ENCODE measurements around the gene HSCB. TPM values are rescaled to one million over a fixed set of nuclear protein-coding genes. Genes with fewer than 3 reads are reported as not detected.
"Not testable (repeated sequence)": the region's sequence is repeated elsewhere in the genome, so short reads cannot be mapped to it uniquely, and the experiment has no call there.

HSCB gene
- total RNA-seq, 1 experiment from 2014 or later, result 19.2 TPM

DNA sequence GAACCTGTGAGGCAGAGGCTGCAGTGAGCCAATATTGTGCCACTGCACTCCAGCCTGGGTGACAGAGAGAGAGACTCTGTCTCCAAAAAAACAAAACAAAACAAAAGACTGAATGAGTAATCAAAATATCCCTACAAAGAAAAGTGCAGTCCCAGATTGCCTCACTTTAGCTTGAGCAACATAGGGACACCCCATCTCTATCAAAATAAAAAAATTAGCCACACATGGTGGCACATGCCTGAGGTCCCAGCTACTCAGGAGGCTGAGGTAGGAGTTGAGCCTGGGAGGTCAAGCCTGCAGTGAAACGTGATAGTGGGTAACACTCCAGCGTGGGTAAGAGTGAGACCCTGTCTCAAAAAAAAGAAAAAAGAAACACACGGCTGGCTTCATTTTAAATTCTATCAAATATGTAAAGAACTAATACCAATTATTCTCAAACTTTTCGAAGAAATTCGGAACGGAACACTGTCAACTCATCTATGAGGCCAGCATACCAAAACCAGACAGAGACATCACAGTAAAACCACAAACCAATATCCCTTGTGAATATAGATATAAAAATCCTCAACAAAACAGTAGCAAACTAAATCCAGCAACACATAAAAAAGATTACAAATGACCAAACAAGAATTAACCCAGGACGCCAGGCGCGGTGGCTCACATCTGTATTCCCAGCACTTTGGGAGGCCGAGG lies 13.1 kb upstream of the HSCB start (continued):
- TF ChIP-seq ZNF121 (CRISPR knock-in tag; IDR thresholded peaks at IDR 0.05), result no peak

GRCh38 chr22:28730179-28730578 lies 11.7 kb upstream of the HSCB start:
- Mint-ChIP-seq H3K4me1 (peaks cover 28% of the 10 kb centered on the region), H3K27me3 (ENCODE audit: low read depth) (no peaks in the 10 kb centered on the region), H3K9me3 (no peaks in the 10 kb centered on the region), H3K36me3 (peaks cover 72% of the 10 kb centered on the region), H3K27ac (peak overlapping the region; percentile 89; the same call in 1 of the 2 replicates), H3K4me3 (no peak overlapping the region)
- no peak for ATAC-seq
- TF ChIP-seq, protein P1, sequence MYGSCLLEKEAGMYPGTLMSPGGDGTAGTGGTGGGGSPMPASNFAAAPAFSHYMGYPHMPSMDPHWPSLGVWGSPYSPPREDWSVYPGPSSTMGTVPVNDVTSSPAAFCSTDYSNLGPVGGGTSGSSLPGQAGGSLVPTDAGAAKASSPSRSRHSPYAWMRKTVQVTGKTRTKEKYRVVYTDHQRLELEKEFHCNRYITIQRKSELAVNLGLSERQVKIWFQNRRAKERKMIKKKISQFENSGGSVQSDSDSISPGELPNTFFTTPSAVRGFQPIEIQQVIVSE (CRISPR knock-in tag; IDR thresholded peaks at IDR 0.05; ENCODE audit: borderline replicate concordance), result no peak
- no peak for DNase-seq (ENCODE audit: low spot score)
- POLR2A ChIA-PET, result no interaction called here
- CTCF ChIA-PET, result no interaction called here

DNA sequence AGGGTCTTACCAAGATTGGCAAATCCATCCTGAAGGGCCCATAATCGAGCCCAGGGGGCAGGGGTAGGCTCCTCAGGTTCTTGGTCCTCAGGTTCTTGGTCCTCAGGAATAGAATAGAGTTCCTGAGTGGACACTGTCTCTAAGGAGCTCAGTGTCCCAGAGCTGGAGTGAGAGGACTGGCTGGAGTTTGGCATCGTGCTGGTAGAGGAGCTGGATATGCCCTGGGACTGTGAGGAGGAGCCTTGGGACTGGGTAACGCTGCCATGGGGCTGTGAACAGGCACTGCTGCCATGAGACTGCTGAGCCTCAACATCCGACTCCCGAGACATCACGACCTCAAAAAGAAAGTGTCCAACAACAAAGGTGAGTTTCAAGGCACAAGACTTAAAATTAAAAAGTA lies 7.4 kb upstream of the HSCB start:
- Mint-ChIP-seq H3K4me1 (peaks cover 64% of the 10 kb centered on the region), H3K27me3 (ENCODE audit: low read depth) (no peaks in the 10 kb centered on the region), H3K4me3 (no peak overlapping the region), H3K9me3 (no peaks in the 10 kb centered on the region), H3K27ac (peak overlapping the region; percentile 89), H3K36me3 (peaks cover 40% of the 10 kb centered on the region)
- ATAC-seq, result no peak
- DNase-seq (ENCODE audit: low spot score), result no peak
- POLR2A ChIA-PET, result interaction anchor here (0.7 kb wide), 1 partner anchor 600 kb away, joined by 4 read pairs; no protein-coding TSS in a partner anchor
- CTCF ChIA-PET, result no interaction called here
- TF ChIP-seq ZNF671 (CRISPR knock-in tag; IDR thresholded peaks at IDR 0.05) (no peak), MAX (CRISPR knock-in tag; IDR thresholded peaks at IDR 0.05) (no peak), ZNF423 (CRISPR knock-in tag; IDR thresholded peaks at IDR 0.05) (no peak), OVOL2 (CRISPR knock-in tag; IDR thresholded peaks at IDR 0.05; ENCODE audit: borderline replicate concordance) (no peak), ATF6 (CRISPR knock-in tag; IDR thresholded peaks at IDR 0.05) (no peak)
- TF ChIP-seq, protein P2, sequence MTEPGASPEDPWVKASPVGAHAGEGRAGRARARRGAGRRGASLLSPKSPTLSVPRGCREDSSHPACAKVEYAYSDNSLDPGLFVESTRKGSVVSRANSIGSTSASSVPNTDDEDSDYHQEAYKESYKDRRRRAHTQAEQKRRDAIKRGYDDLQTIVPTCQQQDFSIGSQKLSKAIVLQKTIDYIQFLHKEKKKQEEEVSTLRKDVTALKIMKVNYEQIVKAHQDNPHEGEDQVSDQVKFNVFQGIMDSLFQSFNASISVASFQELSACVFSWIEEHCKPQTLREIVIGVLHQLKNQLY (CRISPR knock-in tag; IDR thresholded peaks at IDR 0.05), result no peak

- Mint-ChIP-seq H3K4me1 (peaks cover 73% of the 10 kb centered on the region), H3K36me3 (peaks cover 29% of the 10 kb centered on the region), H3K27me3 (ENCODE audit: low read depth) (no peaks in the 10 kb centered on the region), H3K27ac (peak overlapping the region; percentile 82), H3K4me3 (peak overlapping the region; percentile 37), H3K9me3 (no peaks in the 10 kb centered on the region)
- TF ChIP-seq ZNF121 (CRISPR knock-in tag; IDR thresholded peaks at IDR 0.05) (peak; percentile 95), ZNF396 (CRISPR knock-in tag; IDR thresholded peaks at IDR 0.05; ENCODE audit: borderline replicate concordance) (no peak), ELF4 (CRISPR knock-in tag; IDR thresholded peaks at IDR 0.05; ENCODE audit: low read depth) (no peak)
- POLR2A ChIA-PET, result no interaction called here
- no peak for DNase-seq (ENCODE audit: low spot score)
- CTCF ChIA-PET, result no interaction called here
- peak; percentile 87 for ATAC-seq
Observed at GRCh38 chr22:28736301-28737155, 5.3 kb upstream of the HSCB start.

DNA sequence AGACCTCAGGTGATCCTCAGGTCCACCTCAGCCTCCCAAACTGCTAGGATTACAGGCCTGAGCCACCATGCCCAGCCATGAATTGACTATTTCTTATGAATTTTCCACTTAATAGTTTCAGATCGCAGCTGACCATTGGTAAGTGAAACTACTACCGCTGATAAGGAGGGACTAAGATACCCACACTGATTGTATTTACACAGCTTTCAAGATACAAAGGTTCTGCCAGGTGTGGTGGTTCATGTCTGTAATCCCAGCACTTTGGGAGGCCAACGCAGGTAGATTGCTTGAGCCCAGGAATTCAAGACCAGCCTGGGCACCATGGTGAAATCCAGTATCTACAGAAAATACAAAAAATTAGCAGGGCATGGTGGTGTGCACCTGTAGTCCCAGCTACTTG lies 4.1 kb upstream of the HSCB start:
- POLR2A ChIA-PET, result no interaction called here
- H3K4me3 Mint-ChIP-seq, result no peak overlapping the region
- CTCF ChIA-PET, result no interaction called here

DNA sequence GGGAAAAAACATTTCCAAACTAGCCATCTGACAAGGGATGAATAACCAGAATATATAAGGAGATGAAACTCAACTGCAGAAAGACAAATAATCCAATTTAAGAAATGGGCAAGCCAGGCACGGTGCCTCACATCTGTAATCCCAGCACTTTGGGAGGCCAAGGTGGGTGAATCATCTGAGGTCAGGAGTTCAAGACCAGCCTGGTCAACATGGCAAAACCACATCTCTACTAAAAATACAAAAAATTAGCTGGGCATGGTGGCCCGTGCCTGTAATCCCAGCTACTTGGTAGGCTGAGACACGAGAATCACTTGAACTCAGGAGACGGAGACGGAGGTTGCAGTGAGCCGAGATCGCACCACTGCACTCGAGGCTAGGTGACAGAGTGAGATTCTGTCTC lies 3.0 kb upstream of the HSCB start:
- DNase-seq (ENCODE audit: low spot score); H3K9me3 Mint-ChIP-seq; POLR2A ChIA-PET; CTCF ChIA-PET; H3K27me3 Mint-ChIP-seq (ENCODE audit: low read depth); ATAC-seq: not testable (repeated sequence)
- peak overlapping the region; percentile 54 for H3K4me3 Mint-ChIP-seq
- H3K4me1 Mint-ChIP-seq, result peaks cover 77% of the 10 kb centered on the region
- H3K36me3 Mint-ChIP-seq, result peaks cover 14% of the 10 kb centered on the region
- peak overlapping the region; percentile 75 for H3K27ac Mint-ChIP-seq

More for the DNA sequence above, 4.1 kb upstream of the HSCB start:
- no peak for TF ChIP-seq NFE2L1 (CRISPR knock-in tag; IDR thresholded peaks at IDR 0.05)
- TF ChIP-seq NFATC4 (CRISPR knock-in tag; IDR thresholded peaks at IDR 0.05), result no peak
- TF ChIP-seq, protein P3, sequence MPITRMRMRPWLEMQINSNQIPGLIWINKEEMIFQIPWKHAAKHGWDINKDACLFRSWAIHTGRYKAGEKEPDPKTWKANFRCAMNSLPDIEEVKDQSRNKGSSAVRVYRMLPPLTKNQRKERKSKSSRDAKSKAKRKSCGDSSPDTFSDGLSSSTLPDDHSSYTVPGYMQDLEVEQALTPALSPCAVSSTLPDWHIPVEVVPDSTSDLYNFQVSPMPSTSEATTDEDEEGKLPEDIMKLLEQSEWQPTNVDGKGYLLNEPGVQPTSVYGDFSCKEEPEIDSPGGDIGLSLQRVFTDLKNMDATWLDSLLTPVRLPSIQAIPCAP (CRISPR knock-in tag; IDR thresholded peaks at IDR 0.05), result no peak
- TF ChIP-seq, protein P2 (CRISPR knock-in tag; IDR thresholded peaks at IDR 0.05), result no peak
- no peak for TF ChIP-seq ZNF121 (CRISPR knock-in tag; IDR thresholded peaks at IDR 0.05)
- TF ChIP-seq NR3C1 (CRISPR knock-in tag; conservative IDR thresholded peaks at IDR 0.05; ENCODE audit: low read depth), result no peak
- no peak for TF ChIP-seq FOXJ3 (CRISPR knock-in tag; IDR thresholded peaks at IDR 0.05; ENCODE audit: borderline replicate concordance)
- no peak for TF ChIP-seq MAX (CRISPR knock-in tag; IDR thresholded peaks at IDR 0.05)
- Mint-ChIP-seq H3K27me3 (ENCODE audit: low read depth) (no peaks in the 10 kb centered on the region), H3K9me3 (no peaks in the 10 kb centered on the region), H3K27ac (peak overlapping the region; percentile 75), H3K36me3 (peaks cover 22% of the 10 kb centered on the region), H3K4me1 (peaks cover 75% of the 10 kb centered on the region)
- ATAC-seq, result no peak
- DNase-seq (ENCODE audit: low spot score), result no peak
